ENCODE data around the gene PHIP. TPM values are rescaled to one million over a fixed set of nuclear protein-coding genes. Genes with fewer than 3 reads are reported as not detected.

PHIP gene
- total and polyA plus RNA-seq, 9 of the 15 experiments (the other 6 are each of a cell fraction or from before 2014, with no cell fraction given) = 8.1 to 36.3 (median 16.5) TPM

DNA sequence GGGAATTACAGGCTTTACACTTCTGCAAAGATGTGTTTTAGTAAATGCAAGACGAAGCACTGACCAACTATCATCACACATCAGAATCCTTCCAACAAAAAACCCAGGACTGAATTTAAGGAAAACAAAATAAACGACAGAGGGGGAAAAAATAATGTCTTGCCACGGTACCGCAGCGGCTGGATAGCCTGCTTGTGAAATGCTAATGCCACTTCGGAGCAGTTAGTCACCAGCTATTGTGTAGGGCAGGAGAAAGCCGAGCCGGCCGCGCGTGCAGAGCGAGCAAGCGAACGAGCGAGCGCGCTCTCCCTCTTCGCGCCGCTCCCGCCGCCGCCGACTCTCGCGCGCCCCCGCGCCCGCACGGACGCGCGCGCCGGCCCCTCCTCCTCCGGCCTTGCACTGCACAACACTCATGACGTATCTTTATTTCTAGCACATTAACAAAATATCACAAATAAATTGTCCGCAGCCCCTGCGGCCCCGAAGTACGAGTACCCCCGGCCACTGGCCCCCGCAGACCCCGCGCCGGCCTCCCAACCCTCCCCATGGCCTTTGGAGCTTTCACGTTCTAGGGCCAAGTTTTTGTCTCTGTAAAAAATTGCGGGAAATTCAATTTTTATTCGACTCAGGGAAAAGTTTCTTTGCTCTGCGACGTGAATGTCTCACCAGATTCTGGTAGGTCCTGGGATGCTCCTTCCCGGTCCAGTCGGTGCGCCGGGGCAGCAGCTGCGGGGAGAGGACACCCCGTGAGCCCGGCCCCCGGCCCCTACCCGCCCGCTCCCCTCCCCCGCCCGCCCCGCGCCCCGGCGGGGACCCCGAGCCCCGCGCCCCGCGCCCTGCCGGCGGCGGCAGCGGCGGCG lies 1.0 kb downstream of the PHIP start:
- WGBS (ENCODE audit: insufficient coverage, low coverage, missing lambda C conversion rate) = under 1% methylated on average over 50 of the region's 79 CpGs
- peak; percentile 61 for FAIRE-seq
- Histone ChIP-seq H3K9me1 (ENCODE audit: control insufficient read depth, insufficient read depth, low read length) (no peaks in the 10 kb centered on the region), H3K4me2 (ENCODE audit: insufficient read depth, low read length) (peak overlapping the region; percentile 69), H2AFZ (ENCODE audit: low read depth, low read length) (peak overlapping the region; percentile 40), H3K9ac (ENCODE audit: insufficient read depth in 1 of 2, low read depth in 2 of 2, low read length in 2 of 2) (peak overlapping the region; percentile 79 to 98), H3K36me3 (ENCODE audit: control insufficient read depth, insufficient read depth, low read length) (peaks cover 25% of the 10 kb centered on the region; the same call in 2 of the 3 replicates), H3K4me1 (replicated peaks in 1 of 2; ENCODE audit: control insufficient read depth in 2 of 2, insufficient read depth in 2 of 2, low read length in 2 of 2) (peaks cover 0 to 5% of the 10 kb centered on the region in 2 experiments; a peak in 3 of 5 replicates), H3K9me3 (replicated peaks; ENCODE audit: control insufficient read depth, insufficient read depth, low read depth, low read length) (no peaks in the 10 kb centered on the region), H3K27ac (ENCODE audit: extremely low read depth, low read depth, low read length) (peak overlapping the region; percentile 88), H3K79me2 (ENCODE audit: control insufficient read depth, insufficient read depth, low read length) (peaks cover 70% of the 10 kb centered on the region), H3K27me3 (ENCODE audit: control insufficient read depth in 2 of 2, insufficient read depth in 2 of 2, low read length in 2 of 2) (no peaks in the 10 kb centered on the region), H3K4me3 (peak overlapping the region; percentile 83), H4K20me1 (replicated peaks; ENCODE audit: control insufficient read depth, insufficient read depth, low read length) (no peaks in the 10 kb centered on the region)
- DNase-seq (ENCODE audit: extremely low read depth in 1 of 4, low spot score in 3 of 4) = peak; percentile 72 to 93 (median 78)
- ChIA-PET CTCF (ENCODE audit: low intra/inter-chr PET ratio) (no interaction called here), POLR2A (interaction anchor here (0.6 to 2.1 kb wide), 12 partner anchors 9 to 646 kb away, joined by 3 to 8 read pairs (median 3); no protein-coding TSS in a partner anchor)
- in situ Hi-C loops (cut with MboI) (no loop called here), intact Hi-C loops (cut with micrococcal nuclease) (loop anchor here (5.0 kb wide), 5 partner anchors 155 to 460 kb away; partner anchors contain the start of genes HMGN3, IRAK1BP1 and LCA5)
- ATAC-seq = peak; percentile 74
- no TSS peak for BruUV-seq (replicated peaks)
- TF ChIP-seq SP1 (CRISPR knock-in tag; IDR thresholded peaks at IDR 0.05) (no peak), CCNT2 (IDR thresholded peaks at IDR 0.05; ENCODE audit: borderline replicate concordance, extremely low read depth, insufficient read length, low read depth, low read length) (peak; percentile 82), ZNF79 (CRISPR knock-in tag; IDR thresholded peaks at IDR 0.05; ENCODE audit: low read depth) (no peak), ILF3 (IDR thresholded peaks at IDR 0.05; ENCODE audit: borderline replicate concordance) (no peak), POLR2AphosphoS5 (IDR thresholded peaks at IDR 0.05; ENCODE audit: control insufficient read depth, insufficient read depth, low read depth, low read length) (peak; percentile 69), RBM17 (IDR thresholded peaks at IDR 0.05; ENCODE audit: borderline replicate concordance, low read depth, low read length) (no peak)
- TF ChIP-seq, protein P1, sequence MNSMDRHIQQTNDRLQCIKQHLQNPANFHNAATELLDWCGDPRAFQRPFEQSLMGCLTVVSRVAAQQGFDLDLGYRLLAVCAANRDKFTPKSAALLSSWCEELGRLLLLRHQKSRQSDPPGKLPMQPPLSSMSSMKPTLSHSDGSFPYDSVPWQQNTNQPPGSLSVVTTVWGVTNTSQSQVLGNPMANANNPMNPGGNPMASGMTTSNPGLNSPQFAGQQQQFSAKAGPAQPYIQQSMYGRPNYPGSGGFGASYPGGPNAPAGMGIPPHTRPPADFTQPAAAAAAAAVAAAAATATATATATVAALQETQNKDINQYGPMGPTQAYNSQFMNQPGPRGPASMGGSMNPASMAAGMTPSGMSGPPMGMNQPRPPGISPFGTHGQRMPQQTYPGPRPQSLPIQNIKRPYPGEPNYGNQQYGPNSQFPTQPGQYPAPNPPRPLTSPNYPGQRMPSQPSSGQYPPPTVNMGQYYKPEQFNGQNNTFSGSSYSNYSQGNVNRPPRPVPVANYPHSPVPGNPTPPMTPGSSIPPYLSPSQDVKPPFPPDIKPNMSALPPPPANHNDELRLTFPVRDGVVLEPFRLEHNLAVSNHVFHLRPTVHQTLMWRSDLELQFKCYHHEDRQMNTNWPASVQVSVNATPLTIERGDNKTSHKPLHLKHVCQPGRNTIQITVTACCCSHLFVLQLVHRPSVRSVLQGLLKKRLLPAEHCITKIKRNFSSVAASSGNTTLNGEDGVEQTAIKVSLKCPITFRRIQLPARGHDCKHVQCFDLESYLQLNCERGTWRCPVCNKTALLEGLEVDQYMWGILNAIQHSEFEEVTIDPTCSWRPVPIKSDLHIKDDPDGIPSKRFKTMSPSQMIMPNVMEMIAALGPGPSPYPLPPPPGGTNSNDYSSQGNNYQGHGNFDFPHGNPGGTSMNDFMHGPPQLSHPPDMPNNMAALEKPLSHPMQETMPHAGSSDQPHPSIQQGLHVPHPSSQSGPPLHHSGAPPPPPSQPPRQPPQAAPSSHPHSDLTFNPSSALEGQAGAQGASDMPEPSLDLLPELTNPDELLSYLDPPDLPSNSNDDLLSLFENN (IDR thresholded peaks at IDR 0.05; ENCODE audit: low read depth in 2 of 2, low read length in 2 of 2) = no peak

Measured in K562 (cell line).